ENCODE data around the gene CAMKK2.

- TF ChIP-seq POLR2A (IDR thresholded peaks at IDR 0.05; ENCODE audit: extremely low read depth, insufficient read length) (no peak), CTCF (IDR thresholded peaks at IDR 0.05; ENCODE audit: low read depth, low read length) (no peak), MYC (IDR thresholded peaks at IDR 0.05; ENCODE audit: low read depth, low read length) (no peak), MAX (IDR thresholded peaks at IDR 0.05; ENCODE audit: low read depth, low read length) (no peak)
These were observed 3.2 kb upstream of the CAMKK2 start for GRCh38 chr12:121299662-121300061.

All from NB4 (cell line).